Spleen (tissue), 11 donors: ENCODE data around the gene REG1A. TPM values are rescaled to one million over a fixed set of nuclear protein-coding genes. Genes with fewer than 3 reads are reported as not detected.

Experiments
- DNase-seq: peaks from one replicate; pipeline ENCODE4 v3.0.0-alpha.2; 2020
- H3K27ac ChIP-seq, 8 donors: fragments of 200-600 bp; sonication (generic) in 7 of 8; 1 replicate in 4 of 8; 2 replicates in 4 of 8; pipeline versions ENCODE4 v1.5.0 to v1.8.0; 2016 to 2021; ENCODE audit warnings: inconsistent platforms in 4 of 8, mild to moderate bottlenecking in 4 of 8, moderate library complexity in 1 of 8
- H3K27me3 ChIP-seq, 7 donors: fragments of 200-600 bp; sonication (generic) in 6 of 7; replicated peaks in 1 of 7; 1 replicate in 4 of 7; 2 replicates in 3 of 7; pipeline versions ENCODE4 v1.5.0 to v1.8.0; 2016 to 2021; ENCODE audit warnings: inconsistent platforms in 3 of 7, mild to moderate bottlenecking in 1 of 7
- H3K36me3 ChIP-seq, 6 donors: fragments of 200-600 bp; sonication (generic) in 5 of 6; 1 replicate in 4 of 6; 2 replicates in 2 of 6; pipeline versions ENCODE4 v1.5.0 to v1.8.0; 2016 to 2021; ENCODE audit warnings: inconsistent platforms in 2 of 6
- H3K4me1 ChIP-seq, 6 donors: fragments of 200-600 bp; sonication (generic) in 5 of 6; 1 replicate in 3 of 6; 2 replicates in 3 of 6; pipeline versions ENCODE4 v1.5.0 to v1.8.0; 2016 to 2021; ENCODE audit warnings: inconsistent platforms in 3 of 6
- H3K4me3 ChIP-seq, 8 donors: fragments of 200-600 bp; sonication (generic) in 7 of 8; 1 replicate in 4 of 8; 2 replicates in 4 of 8; pipeline versions ENCODE4 v1.5.0 to v1.8.0; 2016 to 2021; ENCODE audit warnings: inconsistent platforms in 4 of 8, mild to moderate bottlenecking in 4 of 8, moderate library complexity in 2 of 8
- H3K9me3 ChIP-seq, 8 donors: fragments of 200-600 bp; sonication (generic) in 7 of 8; 1 replicate in 4 of 8; 2 replicates in 4 of 8; pipeline versions ENCODE4 v1.5.0 to v1.8.0; 2016 to 2021; ENCODE audit warnings: inconsistent platforms in 4 of 8
- POLR2A ChIP-seq, 3 donors: fragments of 450-650 bp; IDR thresholded peaks; one replicate each; pipeline ENCODE4 v1.5.1; 2017; ENCODE audit warnings: antibody characterized with exemption in 3 of 3, mild to moderate bottlenecking in 1 of 3
- POLR2AphosphoS5 ChIP-seq, 3 donors: sonication (generic); formaldehyde crosslinking; IDR thresholded peaks; one replicate each; pipeline ENCODE4 v1.5.1; 2017; ENCODE audit warnings: antibody characterized with exemption in 3 of 3
- WGBS, 5 donors: extraction: QIAGEN DNeasy Blood & Tissue Kit in 3 of 5; methylation state at CpG; one replicate each; pipeline versions ENCODE4 v1.1.5 to v1.1.7; 2013 to 2018; 5-methylcytosine and 5-hydroxymethylcytosine counted together
- intact Hi-C: fragments of 100-400 bp; cut with DNase I; formaldehyde crosslinking; loops from one replicate; pipeline ENCODE4 v1.15.0; 2023; ENCODE audit warnings: low total_unique reads
- polyA plus RNA-seq, 3 donors: library from polyadenylated mRNA; stranded (reverse); fragments of 200-250 nt; gene quantifications; one replicate each; pipeline ENCODE4 v1.2.1, GENCODE V29; 2013
- total RNA-seq, 7 donors: library from RNA; depleted of rRNA in 3 of 7; stranded (reverse); fragments of >200 nt in 3 of 7; fragmentation: NEBNext Ultra II Directional in 4 of 7; extraction: Animal tissue kit (Norgen Biotek cat#: 25700) in 4 of 7; gene quantifications; one replicate each; pipeline versions ENCODE4 v1.1.0 to v1.2.1, GENCODE V29; 2016 to 2021
- TF ChIP-seq, protein P1 (sequence below), 11 experiments: fragments of 200-600 bp in 7 of 11; fragments of 450-650 bp in 4 of 11; sonication (generic) in 4 of 11; IDR thresholded peaks in 8 of 11; conservative IDR thresholded peaks in 3 of 11; 1 replicate in 7 of 11; 2 replicates in 4 of 11; pipeline versions ENCODE4 v1.4.0 to v1.8.0; 2016 to 2021; ENCODE audit warnings: antibody characterized with exemption in 11 of 11, inconsistent platforms in 4 of 11, mild to moderate bottlenecking in 1 of 11
- donor health status: healthy with polysubstance abuse.
- donor health status: DM: no; HTN: no; CAD: no; lungs with moderate emphysema.
- donor health status: DM: no; HTN: no; CAD: no.
- donor health status: Bipolar disorder and iron deficiency.
- donor health status: healthy.
- donor health status: DM: no; HTN: no; CAD: no.
- donor health status: DM: yes; HTN: yes; CAD: no.

The REG1A gene
- total and polyA plus RNA-seq, 10 donors = 2.2 to 8.0 (median 3.8) TPM; not detected in 4

DNA sequence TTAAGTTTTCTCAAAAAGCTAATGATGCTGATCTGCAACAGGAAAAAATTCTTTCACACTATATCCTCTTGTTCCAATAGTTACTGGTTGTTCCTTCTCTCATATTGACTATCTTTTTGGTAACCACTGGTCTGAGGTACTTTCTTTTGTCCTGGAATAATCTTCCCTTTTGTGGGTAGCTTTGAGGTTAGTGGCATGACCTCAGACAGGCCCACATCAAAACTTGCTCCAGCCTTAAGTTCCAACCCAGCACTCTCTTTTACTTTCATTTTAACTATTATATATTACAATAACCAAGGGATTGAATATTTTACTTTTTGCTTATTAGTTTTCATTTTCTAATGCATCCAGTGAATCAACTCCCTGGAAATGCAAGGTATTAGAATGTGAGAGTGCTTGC is 9.5 kb downstream of the REG1A start:
- H3K4me3 ChIP-seq = no peak overlapping the region
- no peak for DNase-seq
- H3K4me1 ChIP-seq = no peaks in the 10 kb centered on the region
- TF ChIP-seq POLR2AphosphoS5 (IDR thresholded peaks at IDR 0.05) (no peak), POLR2A (IDR thresholded peaks at IDR 0.05) (no peak)
- TF ChIP-seq, protein P1, sequence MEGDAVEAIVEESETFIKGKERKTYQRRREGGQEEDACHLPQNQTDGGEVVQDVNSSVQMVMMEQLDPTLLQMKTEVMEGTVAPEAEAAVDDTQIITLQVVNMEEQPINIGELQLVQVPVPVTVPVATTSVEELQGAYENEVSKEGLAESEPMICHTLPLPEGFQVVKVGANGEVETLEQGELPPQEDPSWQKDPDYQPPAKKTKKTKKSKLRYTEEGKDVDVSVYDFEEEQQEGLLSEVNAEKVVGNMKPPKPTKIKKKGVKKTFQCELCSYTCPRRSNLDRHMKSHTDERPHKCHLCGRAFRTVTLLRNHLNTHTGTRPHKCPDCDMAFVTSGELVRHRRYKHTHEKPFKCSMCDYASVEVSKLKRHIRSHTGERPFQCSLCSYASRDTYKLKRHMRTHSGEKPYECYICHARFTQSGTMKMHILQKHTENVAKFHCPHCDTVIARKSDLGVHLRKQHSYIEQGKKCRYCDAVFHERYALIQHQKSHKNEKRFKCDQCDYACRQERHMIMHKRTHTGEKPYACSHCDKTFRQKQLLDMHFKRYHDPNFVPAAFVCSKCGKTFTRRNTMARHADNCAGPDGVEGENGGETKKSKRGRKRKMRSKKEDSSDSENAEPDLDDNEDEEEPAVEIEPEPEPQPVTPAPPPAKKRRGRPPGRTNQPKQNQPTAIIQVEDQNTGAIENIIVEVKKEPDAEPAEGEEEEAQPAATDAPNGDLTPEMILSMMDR (IDR thresholded peaks at IDR 0.05 in 8 of 11, conservative IDR thresholded peaks at IDR 0.05 in 3 of 11) = no peak
- no peaks in the 10 kb centered on the region for H3K27me3 ChIP-seq
- no peak overlapping the region for H3K27ac ChIP-seq
- no peaks in the 10 kb centered on the region for H3K36me3 ChIP-seq
- intact Hi-C loops = no loop called here
- H3K9me3 ChIP-seq = no peaks in the 10 kb centered on the region

DNA sequence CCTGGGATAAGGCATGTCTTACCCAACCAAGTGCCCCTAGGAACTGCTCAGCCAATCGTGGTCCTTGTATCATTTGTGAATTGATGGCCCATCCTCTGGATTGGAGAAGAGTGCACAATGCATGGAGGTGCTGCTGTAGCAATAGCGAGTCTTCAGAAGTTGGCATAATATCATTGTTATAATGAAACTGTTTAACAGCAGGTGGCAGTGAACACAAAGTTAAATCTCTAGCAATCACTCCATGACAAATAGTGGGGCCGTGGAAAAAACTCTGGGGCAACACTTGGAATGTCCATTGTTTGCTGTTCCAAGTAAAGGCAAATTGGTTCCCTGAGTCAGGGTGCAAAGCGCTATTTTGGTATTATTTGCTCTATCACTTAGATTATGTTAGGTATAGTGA is 11.4 kb downstream of the REG1A start:
- DNase-seq = no peak
- TF ChIP-seq, protein P1 (IDR thresholded peaks at IDR 0.05 in 8 of 11, conservative IDR thresholded peaks at IDR 0.05 in 3 of 11) = no peak
- TF ChIP-seq POLR2A (IDR thresholded peaks at IDR 0.05) = no peak
- TF ChIP-seq POLR2AphosphoS5 (IDR thresholded peaks at IDR 0.05) = no peak
- Histone ChIP-seq H3K27ac (no peak overlapping the region), H3K27me3 (no peaks in the 10 kb centered on the region), H3K9me3 (no peaks in the 10 kb centered on the region), H3K4me1 (no peaks in the 10 kb centered on the region), H3K36me3 (no peaks in the 10 kb centered on the region), H3K4me3 (no peak overlapping the region)
- WGBS, 5 donors = 76 to 90% (median 83%) methylated on average over 4 of the region's 4 CpGs
- intact Hi-C loops = no loop called here

DNA sequence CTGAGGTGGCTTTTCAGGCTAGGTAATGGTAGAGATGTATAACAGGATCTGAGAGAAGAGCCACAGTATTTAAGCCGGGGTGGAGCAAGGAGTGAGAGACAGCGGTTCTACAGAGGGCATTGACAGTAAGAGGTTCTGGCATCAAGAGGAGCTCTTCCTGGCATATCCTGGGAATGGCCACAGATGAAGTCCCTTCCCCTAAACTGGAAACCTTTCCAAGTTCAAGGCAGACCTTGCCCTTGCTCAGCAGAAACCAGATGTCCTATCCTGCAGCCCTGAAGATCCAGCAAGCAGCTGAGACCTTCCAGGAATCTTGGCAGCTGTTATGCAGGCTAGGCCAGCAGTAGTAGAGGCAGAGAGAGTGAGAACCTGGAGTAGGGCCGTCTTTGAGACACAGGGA is 18.1 kb downstream of the REG1A start:
- H3K9me3 ChIP-seq = peaks cover 0 to 1% (median 0%) of the 10 kb centered on the region in 8 donors
- no peaks in the 10 kb centered on the region for H3K27me3 ChIP-seq
- WGBS, 5 donors = 81 to 92% (median 83%) methylated on average over 3 of the region's 3 CpGs
- intact Hi-C loops = no loop called here
- no peaks in the 10 kb centered on the region for H3K36me3 ChIP-seq
- no peak for DNase-seq
- TF ChIP-seq POLR2AphosphoS5 (IDR thresholded peaks at IDR 0.05) (no peak), POLR2A (IDR thresholded peaks at IDR 0.05) (no peak)
- TF ChIP-seq, protein P1 (IDR thresholded peaks at IDR 0.05 in 8 of 11, conservative IDR thresholded peaks at IDR 0.05 in 3 of 11) = no peak
- no peaks in the 10 kb centered on the region for H3K4me1 ChIP-seq
- H3K4me3 ChIP-seq = no peak overlapping the region
- H3K27ac ChIP-seq = no peak overlapping the region

DNA sequence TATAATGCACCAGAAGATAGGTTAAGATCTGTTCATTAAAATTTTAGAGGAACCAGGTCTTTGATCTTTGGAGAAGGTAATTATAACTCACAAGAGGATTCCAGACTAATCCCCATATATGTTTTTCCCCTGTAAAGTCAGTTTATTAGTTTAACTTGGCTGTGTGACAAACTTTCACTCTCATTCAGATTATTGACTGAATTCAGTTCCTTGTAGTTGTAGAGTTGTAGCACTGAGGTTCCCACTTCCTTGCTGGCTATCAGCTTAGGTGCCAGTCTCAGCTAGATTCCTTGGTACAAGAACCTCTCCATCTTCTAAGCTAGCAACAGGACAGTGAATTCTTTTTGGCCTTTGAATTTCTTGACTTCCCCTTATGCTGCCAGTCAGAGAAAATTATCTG is 19.1 kb downstream of the REG1A start:
- Histone ChIP-seq H3K9me3 (peaks cover 0 to 4% (median 0%) of the 10 kb centered on the region in 8 donors), H3K36me3 (no peaks in the 10 kb centered on the region), H3K27ac (no peak overlapping the region), H3K4me1 (no peaks in the 10 kb centered on the region), H3K4me3 (no peak overlapping the region), H3K27me3 (no peaks in the 10 kb centered on the region)
- intact Hi-C loops = no loop called here
- no peak for DNase-seq
- TF ChIP-seq POLR2A (IDR thresholded peaks at IDR 0.05) = no peak
- TF ChIP-seq, protein P1 (IDR thresholded peaks at IDR 0.05 in 8 of 11, conservative IDR thresholded peaks at IDR 0.05 in 3 of 11) = no peak
- TF ChIP-seq POLR2AphosphoS5 (IDR thresholded peaks at IDR 0.05) = no peak
